ENCODE data around the gene FSTL4.

The FSTL4 gene

DNA sequence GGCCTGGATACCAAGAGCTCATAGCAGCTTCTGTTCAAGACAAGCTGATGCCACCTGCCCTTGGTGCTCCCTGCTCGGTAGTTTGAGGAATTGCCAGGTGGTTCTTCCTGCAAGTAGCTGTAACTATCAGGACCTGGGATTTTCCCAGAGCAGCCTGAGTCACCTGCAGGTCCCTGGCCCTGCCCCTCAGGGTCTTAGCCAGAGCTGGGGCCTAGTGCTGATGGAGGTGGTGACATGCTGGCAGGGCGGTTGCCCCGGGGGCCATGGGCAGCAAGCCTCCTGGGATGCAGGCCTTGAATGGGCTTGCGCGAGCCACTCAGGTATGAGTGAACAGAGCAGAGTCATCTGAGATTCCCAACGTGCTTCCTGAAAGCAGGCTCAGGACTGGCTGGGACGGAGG, 298.3 kb downstream of the FSTL4 start:
- no peak for DNase-seq

GRCh38 chr5:133311176-133311575, 301.2 kb downstream of the FSTL4 start:
- DNase-seq: no peak

DNA sequence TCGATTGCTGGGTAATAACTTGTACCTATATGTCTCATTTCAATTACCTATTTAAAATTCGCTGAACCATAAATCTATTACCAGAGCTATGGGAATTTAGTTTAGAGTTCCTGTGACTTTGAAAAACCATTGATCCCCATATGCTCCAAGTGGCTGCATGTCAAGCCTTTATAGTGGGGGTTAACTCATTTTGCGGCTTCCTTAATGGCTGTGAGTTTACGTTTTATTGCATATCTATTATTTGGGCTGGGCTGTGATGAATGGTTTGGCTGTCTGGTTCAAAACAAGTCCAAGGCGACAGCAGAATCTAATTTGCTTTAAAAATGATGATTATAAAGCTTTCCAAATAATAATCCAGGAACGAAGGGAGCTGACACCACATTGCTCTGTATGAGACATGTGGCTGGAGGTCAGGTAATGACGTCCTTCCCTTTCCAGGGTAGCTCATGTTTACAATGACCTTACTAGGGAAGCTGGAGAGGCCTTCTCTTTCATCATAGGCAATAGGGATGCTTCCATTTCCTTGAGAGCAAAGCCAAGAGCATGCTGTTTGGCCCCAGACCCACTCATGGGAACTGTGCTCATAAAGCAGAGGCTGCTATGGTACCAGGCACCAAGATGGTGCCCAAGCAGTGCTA, 302.2 kb downstream of the FSTL4 start:
- DNase-seq: no peak

DNA sequence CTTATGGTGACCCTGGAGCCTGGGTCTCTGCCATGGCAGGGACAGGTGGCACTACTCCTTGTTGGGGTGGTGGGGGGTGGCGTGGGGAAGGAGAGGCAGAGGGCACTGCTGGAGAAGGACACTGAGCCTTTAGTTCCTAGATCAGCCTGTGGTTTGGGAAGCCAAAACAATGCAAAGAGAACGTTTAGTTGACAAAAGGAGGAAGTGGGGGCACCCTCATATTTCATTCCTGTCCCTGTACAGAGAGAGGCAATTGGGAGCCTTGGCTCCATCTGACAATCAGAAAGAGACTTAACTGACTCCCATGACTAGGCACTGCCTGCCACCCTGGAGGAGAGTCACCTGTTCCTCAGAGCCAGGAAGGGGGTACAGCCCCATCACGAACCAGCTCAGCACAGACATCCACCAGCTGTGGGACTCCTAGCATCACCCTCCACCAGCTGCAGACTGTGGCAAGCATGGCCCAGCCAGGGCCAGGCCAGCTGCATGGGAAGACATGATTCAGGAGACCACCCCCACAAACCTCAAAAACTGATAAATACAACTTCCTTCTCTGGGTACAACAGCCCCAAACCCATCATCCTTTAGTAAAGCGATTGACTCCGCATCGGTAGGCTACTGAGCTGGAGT, 303.1 kb downstream of the FSTL4 start:
- DNase-seq: no peak

DNA sequence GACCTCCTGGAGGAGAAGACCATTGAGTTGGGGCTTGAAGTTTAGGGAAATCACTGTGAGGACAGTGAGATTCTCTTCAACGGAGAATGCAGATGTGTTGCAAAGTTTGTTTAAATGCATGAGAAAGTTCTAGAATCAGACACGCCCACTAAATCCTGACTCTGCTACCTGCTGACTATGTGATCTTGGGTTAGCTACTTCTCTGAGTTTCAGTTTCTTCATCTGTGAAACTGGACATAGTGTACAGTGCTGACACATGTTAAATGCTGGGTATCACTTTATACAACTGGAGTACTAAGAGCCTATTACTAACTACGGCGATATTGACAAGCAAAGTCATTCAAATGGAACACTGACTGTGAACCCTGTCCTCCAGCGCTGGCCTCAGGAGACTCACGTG, 305.1 kb downstream of the FSTL4 start:
- no peak for DNase-seq

- DNase-seq: no peak
Measured at GRCh38 chr5:133304707-133305216, 307.6 kb downstream of the FSTL4 start.

- no peak for DNase-seq
Measured at GRCh38 chr5:133304178-133304577, 308.2 kb downstream of the FSTL4 start.

GRCh38 chr5:133303298-133303697, 309.0 kb downstream of the FSTL4 start:
- no peak for DNase-seq

DNA sequence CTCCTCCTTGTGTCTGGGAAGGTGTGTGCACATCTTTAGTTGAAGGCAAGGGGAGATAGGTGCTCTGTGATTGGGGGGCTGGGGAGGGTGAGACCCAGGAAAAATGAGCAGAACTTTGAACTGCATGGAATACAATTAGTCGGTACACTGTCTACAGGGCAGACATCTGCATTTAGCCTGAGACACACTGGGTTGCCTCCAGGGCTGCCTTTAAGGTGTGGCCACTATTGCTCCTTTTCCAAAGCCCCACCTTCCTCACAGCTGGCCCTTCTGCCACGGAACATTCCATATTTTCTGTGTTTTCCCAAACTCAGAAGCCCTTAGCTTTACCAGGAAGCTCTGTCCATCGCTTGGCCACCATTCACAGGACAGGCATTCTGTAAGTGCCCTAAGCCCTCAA, 312.6 kb downstream of the FSTL4 start:
- no peak for DNase-seq

- no peak for DNase-seq
Measured at GRCh38 chr5:133299021-133299420, 313.3 kb downstream of the FSTL4 start.

- DNase-seq: no peak
Measured at GRCh38 chr5:133298447-133298846, 313.9 kb downstream of the FSTL4 start.

- DNase-seq: no peak
Measured at GRCh38 chr5:133297293-133297692, 315.0 kb downstream of the FSTL4 start.

- no peak for DNase-seq
Measured at GRCh38 chr5:133296624-133297023, 315.7 kb downstream of the FSTL4 start.

DNA sequence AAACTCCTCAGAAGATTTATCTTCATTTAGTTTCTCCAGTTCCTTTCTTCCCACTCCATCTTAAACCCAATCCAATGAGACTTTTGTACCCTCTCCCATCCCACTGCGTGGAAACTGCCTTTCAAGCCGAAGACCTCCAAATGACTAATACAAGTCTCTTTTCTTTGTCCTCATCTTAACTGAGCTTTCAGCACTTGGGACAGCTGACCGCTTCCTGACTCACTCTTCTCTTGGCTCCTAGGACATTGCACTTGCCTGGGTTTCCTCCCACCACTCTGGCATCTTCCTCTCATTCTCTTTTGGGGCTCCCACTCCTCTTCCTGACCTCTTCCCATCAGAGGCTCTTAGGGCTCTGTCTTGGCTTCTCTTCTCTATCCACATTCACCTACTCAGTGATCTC, 316.8 kb downstream of the FSTL4 start:
- DNase-seq: no peak

GRCh38 chr5:133294380-133294779, 318.0 kb downstream of the FSTL4 start:
- DNase-seq: no peak

- no peak for DNase-seq
Measured at GRCh38 chr5:133293960-133294359, 318.4 kb downstream of the FSTL4 start.

DNA sequence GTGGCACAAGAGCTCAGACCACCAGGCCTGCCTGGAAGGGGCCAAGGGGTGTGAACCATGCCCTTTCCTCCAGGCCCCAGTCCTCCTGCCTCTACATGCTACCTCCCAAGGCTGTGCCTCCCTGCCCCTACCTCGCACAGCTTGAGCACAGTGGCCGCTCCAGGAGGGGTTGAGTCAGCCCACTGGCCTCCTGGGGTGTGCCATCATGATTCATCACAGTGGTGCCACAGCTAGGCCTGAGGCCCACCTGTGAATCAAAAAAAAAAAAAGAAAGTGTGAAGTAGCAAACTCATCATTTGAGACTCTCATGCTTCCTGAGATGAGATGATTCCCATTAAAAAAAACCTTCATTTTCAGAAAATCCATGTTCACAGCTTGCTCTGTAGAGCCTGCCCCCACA, 320.0 kb downstream of the FSTL4 start:
- DNase-seq: no peak

GRCh38 chr5:133291524-133291923, 320.8 kb downstream of the FSTL4 start:
- no peak for DNase-seq

DNA sequence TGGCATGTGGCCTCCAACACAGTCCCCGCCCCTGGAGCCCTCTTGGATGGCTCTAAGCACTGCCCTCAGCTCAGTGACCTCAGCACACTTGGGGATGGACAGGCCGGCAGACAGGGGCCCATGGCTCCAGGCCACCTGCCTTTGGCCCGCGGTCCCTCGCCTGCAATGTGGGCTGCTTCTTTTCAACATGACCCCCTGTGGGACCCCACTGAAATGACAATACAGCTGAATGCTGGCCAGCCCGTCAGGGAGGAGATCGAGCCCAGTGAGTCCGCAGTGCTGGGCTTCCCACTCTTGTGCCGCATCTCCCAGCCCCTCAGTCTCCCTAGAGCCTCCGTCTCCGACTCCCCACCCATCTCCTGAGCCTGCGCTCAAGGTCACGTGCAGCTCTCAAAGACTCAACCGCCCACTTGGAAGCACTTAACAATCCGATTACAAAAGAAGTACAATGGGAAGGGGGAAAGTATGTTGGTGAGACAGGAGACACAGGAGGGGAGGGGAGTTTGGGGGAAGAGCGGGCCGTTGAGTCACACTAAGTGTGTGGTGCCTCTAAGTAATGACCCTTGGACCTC, 321.6 kb downstream of the FSTL4 start:
- no peak for DNase-seq

DNA sequence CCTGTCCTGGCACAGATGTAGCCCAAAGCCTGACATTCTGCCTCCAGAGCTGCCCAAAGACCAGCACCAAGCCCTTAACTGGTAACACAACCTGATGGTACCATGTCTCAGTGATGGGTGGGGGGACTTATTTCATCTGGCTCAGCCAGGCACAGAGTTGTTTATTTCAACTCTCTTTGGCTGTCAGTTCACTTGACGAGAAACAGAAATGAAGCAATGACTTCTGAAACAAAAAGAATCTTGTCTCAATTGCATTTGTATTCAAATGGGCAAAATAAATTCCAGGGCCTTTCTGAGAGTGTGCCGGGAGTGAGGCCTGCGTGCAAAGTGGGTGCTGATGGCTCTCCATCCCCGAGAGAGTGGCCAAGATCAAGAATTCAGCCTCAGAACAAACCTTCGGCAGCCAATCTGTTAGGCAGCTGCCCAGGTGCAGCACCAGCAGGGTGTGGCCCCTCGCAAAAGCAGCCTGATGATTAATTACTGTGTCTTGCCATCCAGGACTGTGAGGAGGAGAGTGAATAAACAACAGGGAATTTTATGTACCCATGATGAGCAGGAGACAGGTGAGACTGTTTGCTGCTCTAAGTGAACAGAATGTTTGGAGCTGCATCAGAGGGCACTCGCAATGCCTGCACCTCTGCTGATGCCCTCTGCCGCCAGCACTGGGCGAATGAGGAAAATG, 322.5 kb downstream of the FSTL4 start:
- no peak for DNase-seq

DNA sequence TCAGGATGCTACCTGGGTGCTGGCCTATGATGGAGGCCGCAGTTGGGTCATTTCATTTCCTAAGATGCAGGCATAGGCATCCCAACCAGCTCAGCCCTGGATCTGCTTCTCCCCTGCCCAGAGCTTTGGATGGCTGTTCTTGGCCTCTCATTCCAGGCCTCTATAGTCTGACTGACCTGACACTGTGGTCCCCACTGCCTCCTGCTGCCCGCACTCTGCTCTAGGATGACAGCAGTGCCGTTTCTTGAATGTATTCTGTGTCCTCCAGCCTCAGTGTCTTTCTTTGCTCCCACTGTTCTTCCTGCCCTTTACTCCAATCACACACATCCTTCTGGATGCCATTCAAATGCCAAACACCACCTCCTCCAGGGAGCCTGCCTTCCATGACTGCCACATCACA, 324.8 kb downstream of the FSTL4 start:
- DNase-seq: peak; percentile 74

- DNase-seq: no peak
Measured at GRCh38 chr5:133286483-133286882, 325.9 kb downstream of the FSTL4 start.

DNA sequence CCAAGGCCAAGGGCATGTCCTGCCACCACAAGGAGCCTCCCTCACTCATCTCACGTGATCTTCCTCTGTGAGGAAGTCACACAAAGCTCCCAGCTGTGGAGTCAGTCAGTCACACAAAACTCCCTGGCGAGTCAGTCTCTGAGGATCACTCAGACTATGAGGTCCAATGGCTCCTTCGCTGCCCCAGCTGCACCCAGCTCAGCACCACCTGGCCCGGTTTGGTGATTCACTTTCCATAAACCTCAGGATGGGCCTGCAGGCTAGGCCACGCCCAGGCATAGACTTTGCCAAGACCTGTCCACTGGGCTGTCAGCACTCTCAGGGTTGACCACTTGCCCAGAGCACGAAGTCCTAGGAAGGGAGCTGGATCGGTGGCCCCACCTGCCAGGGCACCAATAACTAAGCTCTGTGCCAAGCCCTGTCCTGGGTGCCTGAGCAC, 326.7 kb downstream of the FSTL4 start:
- no peak for DNase-seq

DNA sequence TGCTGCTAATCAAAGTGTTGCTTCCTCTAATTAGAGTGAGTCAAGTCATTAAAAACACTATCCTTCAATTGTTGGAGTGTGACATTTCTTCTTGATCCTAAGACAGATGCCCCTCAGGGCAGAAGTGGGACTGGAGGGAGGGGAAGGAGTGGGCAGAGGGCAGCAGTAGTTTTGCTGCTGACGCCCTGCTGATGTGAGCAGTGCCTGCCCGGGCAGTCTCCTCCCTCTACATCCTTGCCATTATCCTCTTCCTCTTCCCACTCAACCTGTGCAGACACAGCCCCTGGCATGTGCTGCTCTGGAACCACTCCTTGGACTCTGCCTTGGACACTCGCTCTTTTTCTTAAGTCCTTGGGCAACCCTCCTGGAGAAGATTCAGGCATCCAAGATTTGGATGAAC, 328.0 kb downstream of the FSTL4 start:
- no peak for DNase-seq

All from eye (tissue), 1 donor.